Omental fat pad (tissue), 4 donors: ENCODE data around the gene DHX35. TPM values are rescaled to one million over a fixed set of nuclear protein-coding genes. Genes with fewer than 3 reads are reported as not detected.

Experiments
- ATAC-seq: fragments of 150-250 bp; one replicate; pipeline ENCODE4 v1.9.1; 2016; ENCODE audit warnings: mild to moderate bottlenecking, moderate library complexity; ENCODE audit not compliant: low FRiP score
- DNase-seq: peaks from one replicate; pipeline ENCODE4 v3.0.0-alpha.2; 2019; ENCODE audit warnings: low spot score
- total RNA-seq, 4 donors: library from RNA; depleted of rRNA; stranded (reverse); fragments of >200 nt; gene quantifications; one replicate each; pipeline ENCODE4 v1.1.0, GENCODE V29; 2016
- TF ChIP-seq, protein P1 (sequence below), 3 donors: fragments of 450-650 bp; IDR thresholded peaks; one replicate each; pipeline ENCODE4 v1.5.1; 2016 to 2017; ENCODE audit warnings: antibody characterized with exemption in 3 of 3, mild to moderate bottlenecking in 3 of 3, moderate library complexity in 2 of 3

The DHX35 gene
- total RNA-seq, 4 donors from 2014 or later: 13.3 to 18.1 (median 15.5) TPM

DNA sequence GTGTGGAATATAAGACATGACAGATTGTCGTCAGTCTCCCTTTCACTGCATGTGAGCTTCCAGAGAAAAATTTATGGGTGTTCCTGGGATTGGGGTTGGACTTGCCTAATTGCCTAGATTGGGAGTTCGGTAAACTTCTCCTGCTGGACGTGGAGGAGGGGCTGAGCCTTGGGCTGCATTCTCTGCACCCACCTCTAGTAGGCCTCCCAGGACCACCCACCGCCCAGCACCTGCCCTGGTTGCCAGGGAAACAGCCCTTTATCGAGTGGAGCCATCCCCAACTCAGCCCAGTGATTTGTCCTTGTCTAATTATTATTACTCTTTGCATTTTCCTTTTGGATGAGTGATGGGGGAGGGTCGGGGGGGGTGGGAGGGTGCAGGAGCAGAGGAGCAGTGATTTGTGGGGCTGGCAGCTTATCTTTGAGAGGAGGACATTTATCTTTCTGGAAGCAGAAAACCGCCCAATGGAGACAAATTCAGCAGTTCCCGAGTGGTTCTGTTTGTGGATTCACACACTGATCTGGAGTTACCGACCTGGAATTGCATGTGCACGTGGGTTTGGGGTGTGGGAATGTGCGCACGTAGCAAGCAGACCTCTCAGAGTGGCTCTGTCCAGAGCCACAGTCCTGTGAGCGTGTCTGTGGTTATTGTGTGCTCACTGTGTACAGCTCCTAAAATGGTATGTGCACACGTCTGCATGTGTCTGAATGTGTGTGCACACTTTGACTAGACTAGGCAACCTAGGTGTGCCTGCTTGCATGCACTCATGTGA, 104.5 kb downstream of the DHX35 start:
- DNase-seq (no peak), ATAC-seq (no peak)
- TF ChIP-seq, protein P1, sequence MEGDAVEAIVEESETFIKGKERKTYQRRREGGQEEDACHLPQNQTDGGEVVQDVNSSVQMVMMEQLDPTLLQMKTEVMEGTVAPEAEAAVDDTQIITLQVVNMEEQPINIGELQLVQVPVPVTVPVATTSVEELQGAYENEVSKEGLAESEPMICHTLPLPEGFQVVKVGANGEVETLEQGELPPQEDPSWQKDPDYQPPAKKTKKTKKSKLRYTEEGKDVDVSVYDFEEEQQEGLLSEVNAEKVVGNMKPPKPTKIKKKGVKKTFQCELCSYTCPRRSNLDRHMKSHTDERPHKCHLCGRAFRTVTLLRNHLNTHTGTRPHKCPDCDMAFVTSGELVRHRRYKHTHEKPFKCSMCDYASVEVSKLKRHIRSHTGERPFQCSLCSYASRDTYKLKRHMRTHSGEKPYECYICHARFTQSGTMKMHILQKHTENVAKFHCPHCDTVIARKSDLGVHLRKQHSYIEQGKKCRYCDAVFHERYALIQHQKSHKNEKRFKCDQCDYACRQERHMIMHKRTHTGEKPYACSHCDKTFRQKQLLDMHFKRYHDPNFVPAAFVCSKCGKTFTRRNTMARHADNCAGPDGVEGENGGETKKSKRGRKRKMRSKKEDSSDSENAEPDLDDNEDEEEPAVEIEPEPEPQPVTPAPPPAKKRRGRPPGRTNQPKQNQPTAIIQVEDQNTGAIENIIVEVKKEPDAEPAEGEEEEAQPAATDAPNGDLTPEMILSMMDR (IDR thresholded peaks at IDR 0.05): no peak

DNA sequence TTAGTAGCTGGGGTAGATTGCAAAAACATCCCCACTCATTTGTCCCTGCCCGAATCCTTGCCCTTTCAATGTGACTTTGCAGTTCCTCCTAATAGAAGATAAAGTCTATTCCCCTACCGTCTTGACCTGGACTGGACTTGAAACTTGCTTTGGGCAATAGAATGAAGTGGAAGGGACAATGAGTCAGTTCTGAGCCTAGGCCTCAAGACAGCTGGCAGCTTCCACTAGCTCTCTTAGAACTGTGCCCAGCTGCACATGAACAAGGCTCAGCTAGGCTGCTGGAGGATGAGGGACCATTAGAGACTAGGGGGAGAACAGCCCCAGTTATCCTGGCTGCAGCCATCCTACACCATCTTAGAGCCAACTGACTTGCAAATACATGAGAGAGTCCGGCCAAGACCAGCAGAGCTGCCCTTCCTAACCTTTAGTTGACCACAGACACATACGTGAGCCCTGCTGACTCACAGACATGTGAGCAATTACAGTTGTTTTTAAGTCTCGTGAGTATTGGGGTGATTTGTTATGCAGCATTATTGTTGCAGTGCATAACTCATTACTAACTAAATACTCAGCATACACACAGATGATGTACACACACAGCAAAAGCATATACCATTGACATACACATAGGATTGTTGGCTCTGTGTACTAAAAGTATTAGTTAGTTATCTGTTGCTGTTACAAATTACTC, 105.5 kb downstream of the DHX35 start:
- DNase-seq (no peak), ATAC-seq (no peak)
- TF ChIP-seq, protein P1 (IDR thresholded peaks at IDR 0.05): no peak

DNA sequence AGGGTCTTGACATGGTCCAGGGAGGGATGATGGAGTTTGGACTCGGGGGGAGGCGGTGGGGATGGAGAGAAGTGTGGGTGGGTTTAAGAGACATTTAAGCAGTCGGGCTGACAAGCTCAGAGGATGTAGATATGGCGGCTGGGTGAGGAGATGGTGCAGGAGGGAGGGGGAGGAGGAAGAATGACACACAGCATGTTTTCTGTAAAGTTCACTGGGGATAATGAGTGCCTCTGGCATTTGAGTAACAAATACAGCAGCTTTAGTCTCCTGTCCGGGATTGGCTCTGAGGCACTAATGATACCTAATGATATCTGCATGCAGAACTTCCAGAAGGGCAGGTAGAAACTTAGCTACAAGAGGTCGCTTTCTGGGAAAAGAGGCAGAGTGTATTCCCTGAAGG, 107.8 kb downstream of the DHX35 start:
- DNase-seq: no peak
- no peak for ATAC-seq
- TF ChIP-seq, protein P1 (IDR thresholded peaks at IDR 0.05): no peak

DNA sequence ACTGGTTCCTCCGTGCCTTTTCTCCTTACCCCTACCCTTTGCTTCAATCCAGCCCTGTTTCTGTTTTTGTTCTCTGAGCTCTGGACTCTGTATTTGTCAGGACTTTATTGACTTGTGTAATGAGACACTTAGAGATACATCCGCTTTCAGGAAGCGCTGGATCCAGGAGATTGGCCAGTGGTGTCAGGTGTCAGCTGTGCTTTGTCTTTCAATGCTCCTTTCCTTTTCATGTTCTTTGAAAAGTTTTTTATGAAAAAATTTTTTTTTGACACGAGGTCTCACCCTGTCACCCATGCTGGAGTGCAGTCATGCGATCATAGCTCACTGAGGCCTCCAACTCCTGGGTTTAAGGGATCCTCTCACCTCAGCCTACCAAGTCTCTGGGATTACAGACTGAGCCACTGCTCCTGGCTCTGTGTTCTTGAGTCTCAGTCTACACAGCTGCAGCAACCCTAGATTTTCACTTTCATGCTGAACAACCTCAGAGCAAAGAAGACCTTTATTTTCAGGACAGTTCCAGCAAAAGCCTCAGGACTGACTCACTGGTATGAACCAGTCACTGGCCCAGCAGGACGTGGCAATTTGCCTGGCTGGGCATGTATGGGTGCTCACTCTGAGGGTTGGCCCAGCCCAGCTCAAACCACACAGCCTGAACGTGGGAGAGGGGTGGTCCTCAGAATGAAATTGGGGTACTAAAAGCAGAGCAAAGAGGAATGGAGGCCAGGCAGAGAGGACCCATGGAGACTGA, 108.5 kb downstream of the DHX35 start:
- no peak for ATAC-seq
- DNase-seq: no peak
- TF ChIP-seq, protein P1 (IDR thresholded peaks at IDR 0.05): no peak

DNA sequence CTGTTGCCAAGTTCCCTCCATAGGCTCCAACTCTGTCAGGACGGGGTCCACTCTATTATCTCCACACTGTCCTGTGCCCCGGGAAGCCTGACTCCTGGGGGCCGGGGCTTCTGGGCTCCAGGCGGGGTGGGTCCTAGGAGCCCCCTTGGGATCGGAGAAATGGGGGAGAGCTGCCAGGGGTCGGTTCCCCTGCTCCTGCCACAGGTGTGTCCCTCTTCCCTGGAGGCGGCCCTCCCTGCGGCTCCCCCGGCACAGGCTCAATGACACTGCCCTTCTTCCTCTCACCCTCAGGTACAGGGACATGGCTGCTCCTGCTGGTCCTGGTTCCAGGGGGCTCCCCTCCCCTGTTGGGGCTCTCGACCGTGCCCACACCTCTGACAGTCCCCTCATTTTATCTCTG, 110.0 kb downstream of the DHX35 start:
- no peak for ATAC-seq
- TF ChIP-seq, protein P1 (IDR thresholded peaks at IDR 0.05): no peak
- DNase-seq: no peak

DNA sequence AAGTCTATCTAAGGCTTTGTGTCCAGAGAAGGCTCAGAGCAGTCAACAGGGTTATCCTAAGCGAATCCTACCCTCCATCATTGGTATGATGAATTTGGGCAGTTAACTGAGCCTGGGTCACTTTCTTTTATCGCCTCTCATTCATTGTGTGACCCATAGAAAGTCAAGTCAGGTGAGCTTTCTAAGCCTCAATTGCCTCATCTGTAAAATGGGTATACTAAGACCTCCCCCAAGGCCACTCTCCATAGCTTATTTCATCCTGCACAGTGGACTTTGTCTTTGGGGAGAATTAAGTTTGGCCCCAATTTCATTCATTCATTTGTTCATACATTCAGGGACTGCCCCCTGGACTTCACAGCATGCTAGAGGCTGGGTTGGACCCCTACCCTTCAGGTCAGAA, 110.5 kb downstream of the DHX35 start:
- TF ChIP-seq, protein P1 (IDR thresholded peaks at IDR 0.05): no peak
- no peak for ATAC-seq
- no peak for DNase-seq
